ENCODE results near the gene COL5A3.
"Not testable (repeated sequence)": the region's sequence is repeated elsewhere in the genome, so short reads cannot be mapped to it uniquely, and the experiment has no call there.

COL5A3 gene

GRCh38 chr19:10010247-10010691 is at the start of gene COL5A3:
TSS of gene COL5A3 (minus strand) at chr19:10010504. CDS start at chr19:10010385, 119 bp downstream.
- no peak for DNase-seq

GRCh38 chr19:10052602-10053360 is 42.5 kb upstream of the COL5A3 start:
- no peak for DNase-seq

GRCh38 chr19:10049626-10050025 is 39.3 kb upstream of the COL5A3 start:
- no peak for DNase-seq

- DNase-seq = no peak
Measured at GRCh38 chr19:10045371-10045770, 35.1 kb upstream of the COL5A3 start.

GRCh38 chr19:10044390-10044789 is 34.1 kb upstream of the COL5A3 start:
- no peak for DNase-seq

- no peak for DNase-seq
Measured at GRCh38 chr19:10043286-10043927, 33.1 kb upstream of the COL5A3 start.

- DNase-seq = no peak
Measured at GRCh38 chr19:10037809-10038208, 27.5 kb upstream of the COL5A3 start.

GRCh38 chr19:10037367-10037766 is 27.1 kb upstream of the COL5A3 start:
- DNase-seq = no peak

GRCh38 chr19:10036601-10037071 is 26.3 kb upstream of the COL5A3 start:
- no peak for DNase-seq

GRCh38 chr19:10033614-10034013 is 23.3 kb upstream of the COL5A3 start:
- no peak for DNase-seq

GRCh38 chr19:10027158-10027997 is 17.1 kb upstream of the COL5A3 start:
- DNase-seq = peak; percentile 41

- DNase-seq = no peak
Measured at GRCh38 chr19:10026744-10027143, 16.4 kb upstream of the COL5A3 start.

- DNase-seq = not testable (repeated sequence)
Measured at GRCh38 chr19:10023096-10023495, 12.8 kb upstream of the COL5A3 start.

GRCh38 chr19:10021863-10022262 is 11.6 kb upstream of the COL5A3 start:
- DNase-seq = no peak

GRCh38 chr19:10021446-10021845 is 11.1 kb upstream of the COL5A3 start:
- DNase-seq = no peak

- no peak for DNase-seq
Measured at GRCh38 chr19:10020851-10021250, 10.5 kb upstream of the COL5A3 start.

- DNase-seq = no peak
Measured at GRCh38 chr19:10019246-10019645, 8.9 kb upstream of the COL5A3 start.

- DNase-seq = no peak
Measured at GRCh38 chr19:10018786-10019185, 8.5 kb upstream of the COL5A3 start.

- DNase-seq = no peak
Measured at GRCh38 chr19:10018263-10018662, 8.0 kb upstream of the COL5A3 start.

GRCh38 chr19:10013834-10014618 is 3.7 kb upstream of the COL5A3 start:
- no peak for DNase-seq

- no peak for DNase-seq
Measured at GRCh38 chr19:10013316-10013715, 3.0 kb upstream of the COL5A3 start, which contains the start of gene RDH8. TSS of gene RDH8 (plus strand) at chr19:10013483. CDS start at chr19:10013498, 15 bp downstream.

- no peak for DNase-seq
Measured at GRCh38 chr19:10011974-10012373, 1.7 kb upstream of the COL5A3 start.

Data from NCI-H526 treated with DMSO at 0.1 percent for 48 hours (cell line).